Astrocyte (in vitro differentiated cells and primary cell): ENCODE results near the gene PSMB3. TPM values are rescaled to one million over a fixed set of nuclear protein-coding genes. Genes with fewer than 3 reads are reported as not detected.

ENCODE experiments used
- DNase-seq: peaks from one replicate; pipeline ENCODE4 v3.0.0-alpha.2; 2010; ENCODE audit warnings: low read depth
- FAIRE-seq: peaks from 2 replicates; lab custom pipeline; 2011; peaks lifted over from hg19 to GRCh38; lab: Jason Lieb, UNC
- H2AFZ ChIP-seq: 2 replicates; pipeline ENCODE4 v1.6.0; 2012; ENCODE audit warnings: low read depth, low read length, inconsistent platforms
- H3K27ac ChIP-seq: 2 replicates; pipeline ENCODE4 v1.5.1; 2011; ENCODE audit warnings: low read depth, low read length, inconsistent platforms
- H3K27me3 ChIP-seq: 2 replicates; pipeline ENCODE4 v1.6.0; 2011; ENCODE audit warnings: low read length, inconsistent platforms; ENCODE audit not compliant: insufficient read depth
- H3K36me3 ChIP-seq: 2 replicates; pipeline ENCODE4 v1.5.1; 2011; ENCODE audit warnings: low read length, inconsistent platforms; ENCODE audit not compliant: insufficient read depth
- H3K4me1 ChIP-seq: 2 replicates; pipeline ENCODE4 v1.5.1; 2011; ENCODE audit warnings: low read length, inconsistent platforms; ENCODE audit not compliant: insufficient read depth
- H3K4me2 ChIP-seq: 2 replicates; pipeline ENCODE4 v1.6.0; 2012; ENCODE audit warnings: low read length, inconsistent platforms
- H3K4me3 ChIP-seq: 2 replicates; pipeline ENCODE4 v1.5.1; 2011; ENCODE audit warnings: low read depth, mild to moderate bottlenecking, low read length, inconsistent platforms; ENCODE audit not compliant: insufficient read depth
- H3K79me2 ChIP-seq: 2 replicates; pipeline ENCODE4 v1.6.0; 2012; ENCODE audit warnings: mild to moderate bottlenecking, low read length, inconsistent platforms; ENCODE audit not compliant: insufficient read depth
- H3K9ac ChIP-seq: 2 replicates; pipeline ENCODE4 v1.6.0; 2012; ENCODE audit warnings: mild to moderate bottlenecking, low read length, inconsistent platforms
- H3K9me3 ChIP-seq: 2 replicates; pipeline ENCODE4 v1.5.1; 2012; ENCODE audit warnings: low read depth, mild to moderate bottlenecking, low read length, inconsistent platforms; ENCODE audit not compliant: insufficient read depth
- H4K20me1 ChIP-seq: 2 replicates; pipeline ENCODE4 v1.6.0; 2012; ENCODE audit warnings: low read length, inconsistent platforms; ENCODE audit not compliant: insufficient read depth
- H3K27ac Mint-ChIP-seq: one replicate; pipeline ENCODE4 v1.8.0; 2021; ENCODE audit warnings: mild to moderate bottlenecking, mixed read lengths; ENCODE audit not compliant: unreplicated experiment
- H3K27me3 Mint-ChIP-seq: one replicate; pipeline ENCODE4 v1.8.0; 2021; ENCODE audit warnings: low read depth, mixed read lengths; ENCODE audit not compliant: unreplicated experiment
- H3K36me3 Mint-ChIP-seq: one replicate; pipeline ENCODE4 v1.8.0; 2021; ENCODE audit warnings: low read depth, mixed read lengths; ENCODE audit not compliant: unreplicated experiment
- H3K4me1 Mint-ChIP-seq: one replicate; pipeline ENCODE4 v1.8.0; 2021; ENCODE audit warnings: low read depth, mixed read lengths; ENCODE audit not compliant: unreplicated experiment
- H3K4me3 Mint-ChIP-seq: one replicate; pipeline ENCODE4 v1.8.0; 2021; ENCODE audit warnings: mild to moderate bottlenecking, moderate library complexity, mixed read lengths; ENCODE audit not compliant: unreplicated experiment
- H3K9me3 Mint-ChIP-seq: one replicate; pipeline ENCODE4 v1.8.0; 2021; ENCODE audit warnings: mild to moderate bottlenecking, mixed read lengths; ENCODE audit not compliant: unreplicated experiment
- EZH2 ChIP-seq: IDR thresholded peaks from 2 replicates; pipeline ENCODE4 v1.6.1; 2012; ENCODE audit warnings: mild to moderate bottlenecking, low read length, inconsistent platforms; ENCODE audit not compliant: insufficient read depth
- total RNA-seq: library from RNA; stranded (reverse); gene quantifications from 2 replicates; pipeline ENCODE4 v1.2.1, GENCODE V29; 2021
- TF ChIP-seq, protein P1 (sequence below): IDR thresholded peaks from 2 replicates; pipeline ENCODE4 v1.5.1; 2011; ENCODE audit warnings: low read depth, mild to moderate bottlenecking, inconsistent platforms, low read length, moderate library complexity; ENCODE audit not compliant: insufficient read depth

Gene PSMB3
- total RNA-seq, 1 donor from 2014 or later: 191 TPM

GRCh38 chr17:38715216-38715943 lies 37.2 kb upstream of the PSMB3 start:
- Mint-ChIP-seq H3K9me3 (no peaks in the 10 kb centered on the region), H3K27me3 (peaks cover 2% of the 10 kb centered on the region), H3K27ac (no peak overlapping the region), H3K4me3 (no peak overlapping the region), H3K36me3 (peaks cover 25% of the 10 kb centered on the region), H3K4me1 (no peaks in the 10 kb centered on the region)
- Histone ChIP-seq H3K4me1 (no peaks in the 10 kb centered on the region), H3K9ac (no peak overlapping the region), H3K27ac (no peak overlapping the region), H3K4me2 (no peak overlapping the region), H4K20me1 (peaks cover 7% of the 10 kb centered on the region), H3K9me3 (no peaks in the 10 kb centered on the region), H3K4me3 (no peak overlapping the region), H3K36me3 (peaks cover 5% of the 10 kb centered on the region), H3K27me3 (no peaks in the 10 kb centered on the region), H2AFZ (no peak overlapping the region), H3K79me2 (no peaks in the 10 kb centered on the region)
- FAIRE-seq (no peak), DNase-seq (no peak)
- TF ChIP-seq, protein P1, sequence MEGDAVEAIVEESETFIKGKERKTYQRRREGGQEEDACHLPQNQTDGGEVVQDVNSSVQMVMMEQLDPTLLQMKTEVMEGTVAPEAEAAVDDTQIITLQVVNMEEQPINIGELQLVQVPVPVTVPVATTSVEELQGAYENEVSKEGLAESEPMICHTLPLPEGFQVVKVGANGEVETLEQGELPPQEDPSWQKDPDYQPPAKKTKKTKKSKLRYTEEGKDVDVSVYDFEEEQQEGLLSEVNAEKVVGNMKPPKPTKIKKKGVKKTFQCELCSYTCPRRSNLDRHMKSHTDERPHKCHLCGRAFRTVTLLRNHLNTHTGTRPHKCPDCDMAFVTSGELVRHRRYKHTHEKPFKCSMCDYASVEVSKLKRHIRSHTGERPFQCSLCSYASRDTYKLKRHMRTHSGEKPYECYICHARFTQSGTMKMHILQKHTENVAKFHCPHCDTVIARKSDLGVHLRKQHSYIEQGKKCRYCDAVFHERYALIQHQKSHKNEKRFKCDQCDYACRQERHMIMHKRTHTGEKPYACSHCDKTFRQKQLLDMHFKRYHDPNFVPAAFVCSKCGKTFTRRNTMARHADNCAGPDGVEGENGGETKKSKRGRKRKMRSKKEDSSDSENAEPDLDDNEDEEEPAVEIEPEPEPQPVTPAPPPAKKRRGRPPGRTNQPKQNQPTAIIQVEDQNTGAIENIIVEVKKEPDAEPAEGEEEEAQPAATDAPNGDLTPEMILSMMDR: no peak
- TF ChIP-seq EZH2: no peak

DNA sequence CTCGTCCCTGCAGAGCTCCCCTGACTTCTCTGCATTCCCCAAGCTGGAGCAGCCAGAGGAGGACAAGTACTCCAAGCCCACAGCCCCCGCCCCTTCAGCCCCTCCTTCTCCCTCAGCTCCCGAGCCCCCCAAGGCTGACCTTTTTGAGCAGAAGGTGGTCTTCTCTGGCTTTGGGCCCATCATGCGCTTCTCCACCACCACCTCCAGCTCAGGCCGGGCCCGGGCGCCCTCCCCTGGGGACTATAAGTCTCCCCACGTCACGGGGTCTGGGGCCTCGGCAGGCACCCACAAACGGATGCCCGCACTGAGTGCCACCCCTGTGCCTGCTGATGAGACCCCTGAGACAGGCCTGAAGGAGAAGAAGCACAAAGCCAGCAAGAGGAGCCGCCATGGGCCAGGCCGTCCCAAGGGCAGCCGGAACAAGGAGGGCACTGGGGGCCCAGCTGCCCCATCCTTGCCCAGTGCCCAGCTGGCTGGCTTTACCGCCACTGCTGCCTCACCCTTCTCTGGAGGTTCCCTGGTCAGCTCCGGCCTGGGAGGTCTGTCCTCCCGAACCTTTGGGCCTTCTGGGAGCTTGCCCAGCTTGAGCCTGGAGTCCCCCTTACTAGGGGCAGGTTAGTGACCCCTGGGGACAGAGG lies 36.1 kb upstream of the PSMB3 start:
- DNase-seq (no peak), FAIRE-seq (no peak)
- Histone ChIP-seq H2AFZ (no peak overlapping the region), H3K27ac (no peak overlapping the region), H3K4me2 (no peak overlapping the region), H3K9ac (no peak overlapping the region), H3K9me3 (no peaks in the 10 kb centered on the region), H4K20me1 (no peaks in the 10 kb centered on the region), H3K4me3 (no peak overlapping the region), H3K27me3 (no peaks in the 10 kb centered on the region), H3K36me3 (peaks cover 5% of the 10 kb centered on the region), H3K4me1 (no peaks in the 10 kb centered on the region), H3K79me2 (no peaks in the 10 kb centered on the region)
- TF ChIP-seq EZH2: no peak
- TF ChIP-seq, protein P1: no peak
- no peaks in the 10 kb centered on the region for H3K4me1 Mint-ChIP-seq
- no peak overlapping the region for H3K27ac Mint-ChIP-seq
- peaks cover 6% of the 10 kb centered on the region for H3K27me3 Mint-ChIP-seq
- no peaks in the 10 kb centered on the region for H3K9me3 Mint-ChIP-seq
- H3K4me3 Mint-ChIP-seq: no peak overlapping the region
- peaks cover 17% of the 10 kb centered on the region for H3K36me3 Mint-ChIP-seq

GRCh38 chr17:38717139-38717745 lies 35.3 kb upstream of the PSMB3 start:
- H3K9ac ChIP-seq: no peak overlapping the region
- no peak overlapping the region for H2AFZ ChIP-seq
- no peaks in the 10 kb centered on the region for H3K4me1 Mint-ChIP-seq
- H3K9me3 ChIP-seq: no peaks in the 10 kb centered on the region
- H3K27ac Mint-ChIP-seq: no peak overlapping the region
- H4K20me1 ChIP-seq: no peaks in the 10 kb centered on the region
- peaks cover 6% of the 10 kb centered on the region for H3K27me3 Mint-ChIP-seq
- peaks cover 14% of the 10 kb centered on the region for H3K36me3 Mint-ChIP-seq
- no peaks in the 10 kb centered on the region for H3K4me1 ChIP-seq
- no peaks in the 10 kb centered on the region for H3K27me3 ChIP-seq
- FAIRE-seq (no peak), DNase-seq (no peak)
- no peak overlapping the region for H3K4me3 ChIP-seq
- TF ChIP-seq, protein P1: no peak
- no peak for TF ChIP-seq EZH2
- no peaks in the 10 kb centered on the region for H3K9me3 Mint-ChIP-seq
- no peaks in the 10 kb centered on the region for H3K79me2 ChIP-seq
- no peak overlapping the region for H3K4me3 Mint-ChIP-seq
- peaks cover 5% of the 10 kb centered on the region for H3K36me3 ChIP-seq
- H3K27ac ChIP-seq: no peak overlapping the region
- no peak overlapping the region for H3K4me2 ChIP-seq
